Right atrium auricular region (tissue), 2 donors: ENCODE measurements around the gene NFYA. TPM values are rescaled to one million over a fixed set of nuclear protein-coding genes. Genes with fewer than 3 reads are reported as not detected.

Experiments used
- DNase-seq: peaks from one replicate; pipeline ENCODE4 v3.0.0-alpha.2; 2019; ENCODE audit warnings: low spot score
- H3K27ac ChIP-seq, 2 donors: fragments of 200-600 bp; sonication (generic); 1 replicate in 1 of 2; 2 replicates in 1 of 2; pipeline ENCODE4 v1.5.1; 2016 to 2019
- H3K27me3 ChIP-seq, 2 donors: fragments of 200-600 bp; sonication (generic); one replicate each; pipeline versions ENCODE4 v1.5.1 to v1.6.0; 2017 to 2019
- H3K36me3 ChIP-seq: fragments of 200-600 bp; sonication (generic); one replicate; pipeline ENCODE4 v1.5.1; 2016
- H3K4me1 ChIP-seq, 2 donors: fragments of 200-600 bp; sonication (generic); one replicate each; pipeline versions ENCODE4 v1.5.1 to v1.6.0; 2017 to 2019
- H3K4me3 ChIP-seq, 2 donors: fragments of 200-600 bp; sonication (generic); 1 replicate in 1 of 2; 2 replicates in 1 of 2; pipeline ENCODE4 v1.5.1; 2017 to 2019; ENCODE audit warnings: mild to moderate bottlenecking in 1 of 2, moderate library complexity in 1 of 2
- H3K9me3 ChIP-seq, 2 donors: fragments of 200-600 bp; sonication (generic); one replicate each; pipeline ENCODE4 v1.5.1; 2019
- total RNA-seq, 2 donors: library from RNA; depleted of rRNA; stranded (reverse); fragments of >200 nt; gene quantifications; one replicate each; pipeline ENCODE4 v1.1.0, GENCODE V29; 2016
- TF ChIP-seq, protein P1 (sequence below), 2 donors: fragments of 200-600 bp; sonication (generic); IDR thresholded peaks; one replicate each; pipeline ENCODE4 v1.5.1; 2019; ENCODE audit warnings: antibody characterized with exemption in 2 of 2

NFYA gene
- total RNA-seq, 2 donors from 2014 or later: 8.2 to 9.9 TPM

DNA sequence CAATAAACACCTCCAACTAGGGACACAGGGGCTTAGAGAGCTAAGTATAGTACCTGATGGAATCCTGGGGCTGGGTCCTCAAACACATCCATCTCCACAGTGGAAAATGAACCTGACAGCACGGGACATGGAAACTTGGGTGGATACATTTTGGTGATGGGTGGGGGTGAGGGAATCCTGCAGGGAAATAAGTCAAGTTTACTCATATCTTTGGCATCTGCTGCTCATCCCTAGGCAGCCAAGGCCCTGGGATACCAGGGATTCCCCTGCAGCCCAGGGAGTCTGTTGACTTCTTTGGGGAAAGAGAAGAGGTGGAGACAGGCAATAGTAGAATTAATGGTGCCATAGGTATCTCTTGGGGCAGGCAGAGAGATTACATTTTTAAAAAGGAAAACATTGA is 13.2 kb upstream of the NFYA start:
- Histone ChIP-seq H3K27ac (peak overlapping the region; percentile 84 to 94), H3K4me1 (peaks cover 0 to 51% of the 10 kb centered on the region in 2 donors), H3K4me3 (no peak overlapping the region), H3K9me3 (no peaks in the 10 kb centered on the region), H3K27me3 (no peaks in the 10 kb centered on the region), H3K36me3 (peaks cover 19% of the 10 kb centered on the region)
- TF ChIP-seq, protein P1, sequence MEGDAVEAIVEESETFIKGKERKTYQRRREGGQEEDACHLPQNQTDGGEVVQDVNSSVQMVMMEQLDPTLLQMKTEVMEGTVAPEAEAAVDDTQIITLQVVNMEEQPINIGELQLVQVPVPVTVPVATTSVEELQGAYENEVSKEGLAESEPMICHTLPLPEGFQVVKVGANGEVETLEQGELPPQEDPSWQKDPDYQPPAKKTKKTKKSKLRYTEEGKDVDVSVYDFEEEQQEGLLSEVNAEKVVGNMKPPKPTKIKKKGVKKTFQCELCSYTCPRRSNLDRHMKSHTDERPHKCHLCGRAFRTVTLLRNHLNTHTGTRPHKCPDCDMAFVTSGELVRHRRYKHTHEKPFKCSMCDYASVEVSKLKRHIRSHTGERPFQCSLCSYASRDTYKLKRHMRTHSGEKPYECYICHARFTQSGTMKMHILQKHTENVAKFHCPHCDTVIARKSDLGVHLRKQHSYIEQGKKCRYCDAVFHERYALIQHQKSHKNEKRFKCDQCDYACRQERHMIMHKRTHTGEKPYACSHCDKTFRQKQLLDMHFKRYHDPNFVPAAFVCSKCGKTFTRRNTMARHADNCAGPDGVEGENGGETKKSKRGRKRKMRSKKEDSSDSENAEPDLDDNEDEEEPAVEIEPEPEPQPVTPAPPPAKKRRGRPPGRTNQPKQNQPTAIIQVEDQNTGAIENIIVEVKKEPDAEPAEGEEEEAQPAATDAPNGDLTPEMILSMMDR (IDR thresholded peaks at IDR 0.05): no peak
- no peak for DNase-seq

DNA sequence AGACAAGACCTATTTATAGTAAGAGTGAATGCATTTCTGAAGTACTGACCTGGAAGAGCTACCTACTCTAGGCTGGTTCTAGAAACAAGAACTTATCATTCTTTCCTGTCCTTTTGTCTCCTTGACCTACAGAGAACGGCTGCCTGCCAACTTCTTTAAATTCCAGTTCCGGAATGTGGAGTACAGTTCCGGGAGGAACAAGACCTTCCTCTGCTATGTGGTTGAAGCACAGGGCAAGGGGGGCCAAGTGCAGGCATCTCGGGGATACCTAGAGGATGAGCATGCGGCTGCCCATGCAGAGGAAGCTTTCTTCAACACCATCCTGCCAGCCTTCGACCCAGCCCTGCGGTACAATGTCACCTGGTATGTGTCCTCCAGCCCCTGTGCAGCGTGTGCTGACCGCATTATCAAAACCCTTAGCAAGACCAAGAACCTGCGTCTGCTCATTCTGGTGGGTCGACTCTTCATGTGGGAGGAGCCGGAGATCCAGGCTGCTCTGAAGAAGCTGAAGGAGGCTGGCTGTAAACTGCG is 11.5 kb upstream of the NFYA start:
- no peak for DNase-seq

DNA sequence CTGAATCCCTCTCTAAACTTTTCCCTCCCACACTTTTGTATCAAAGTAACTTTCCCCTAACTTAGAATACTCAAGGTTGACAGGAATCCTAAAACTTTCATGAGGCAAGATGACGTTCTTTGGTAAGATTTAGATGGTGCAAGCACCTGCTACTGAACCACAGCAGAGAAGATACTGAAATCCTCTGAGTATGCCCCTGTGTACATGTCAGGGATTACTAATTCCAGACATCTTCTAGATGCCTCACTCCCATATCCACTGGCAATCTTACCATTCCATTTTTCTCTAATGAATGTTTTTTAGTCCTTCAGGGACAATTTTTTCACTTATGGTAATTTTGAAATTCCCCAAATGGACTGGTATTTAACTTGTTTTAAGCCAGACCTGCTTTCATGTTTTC is 10.7 kb upstream of the NFYA start:
- Histone ChIP-seq H3K36me3 (peaks cover 38% of the 10 kb centered on the region), H3K27me3 (no peaks in the 10 kb centered on the region), H3K4me3 (peak overlapping the region; percentile 3 to 8), H3K27ac (peak overlapping the region; percentile 40 to 94), H3K4me1 (peaks cover 0 to 49% of the 10 kb centered on the region in 2 donors), H3K9me3 (no peaks in the 10 kb centered on the region)
- TF ChIP-seq, protein P1 (IDR thresholded peaks at IDR 0.05): no peak
- DNase-seq: no peak

More for the DNA sequence above, 11.5 kb upstream of the NFYA start:
- H3K9me3 ChIP-seq: no peaks in the 10 kb centered on the region
- H3K4me1 ChIP-seq: peaks cover 0 to 49% of the 10 kb centered on the region in 2 donors
- peak overlapping the region; percentile 40 to 94 for H3K27ac ChIP-seq
- TF ChIP-seq, protein P1 (IDR thresholded peaks at IDR 0.05): no peak
- H3K36me3 ChIP-seq: peaks cover 36% of the 10 kb centered on the region
- H3K4me3 ChIP-seq: peak overlapping the region in 1 of 2 donors; percentile 1
- no peaks in the 10 kb centered on the region for H3K27me3 ChIP-seq

DNA sequence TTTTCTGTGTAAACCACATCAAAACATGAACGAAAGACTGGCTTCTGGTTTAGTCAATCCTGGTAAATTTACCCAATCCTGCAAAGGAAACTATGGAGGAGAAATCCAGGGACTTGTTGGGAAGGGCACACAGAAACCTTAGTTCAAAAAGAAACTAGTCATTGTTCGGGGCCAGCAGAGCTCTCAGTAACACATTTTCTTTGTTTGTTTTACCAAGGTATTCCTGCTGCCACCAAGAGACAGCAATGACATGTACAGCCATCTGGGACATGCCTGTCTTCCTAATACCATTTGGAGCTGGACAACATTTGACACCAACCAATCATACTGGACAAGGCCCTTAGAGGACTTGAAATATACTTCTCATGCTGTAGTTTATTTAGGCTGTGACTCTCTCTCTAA is 8.9 kb upstream of the NFYA start:
- no peak for DNase-seq
- Histone ChIP-seq H3K27me3 (no peaks in the 10 kb centered on the region), H3K36me3 (peaks cover 54% of the 10 kb centered on the region), H3K4me3 (no peak overlapping the region), H3K4me1 (peaks cover 0 to 37% of the 10 kb centered on the region in 2 donors), H3K9me3 (no peaks in the 10 kb centered on the region), H3K27ac (peak overlapping the region; percentile 40 to 94)
- TF ChIP-seq, protein P1 (IDR thresholded peaks at IDR 0.05): no peak

DNA sequence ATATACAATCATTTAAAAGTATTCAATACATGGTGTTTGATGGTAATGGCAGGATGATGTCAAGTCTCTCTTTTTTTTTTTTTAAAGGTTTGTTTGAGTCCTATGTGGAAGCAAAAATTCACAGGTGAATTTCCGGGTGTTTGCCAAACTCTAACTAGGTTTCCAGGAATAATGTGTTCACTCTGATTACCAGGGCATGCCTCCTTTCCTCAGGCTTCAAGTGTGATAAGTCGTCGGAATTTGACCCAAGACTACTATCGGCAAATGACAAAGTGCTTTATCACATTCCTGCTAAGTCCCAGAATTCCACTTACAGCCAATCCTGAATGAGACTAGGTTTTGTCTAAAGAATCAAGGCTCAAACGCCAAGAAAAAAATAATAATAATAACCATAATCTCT is 7.9 kb upstream of the NFYA start:
- Histone ChIP-seq H3K27ac (peak overlapping the region; percentile 3 to 94), H3K27me3 (no peaks in the 10 kb centered on the region), H3K4me1 (peaks cover 0 to 28% of the 10 kb centered on the region in 2 donors), H3K4me3 (no peak overlapping the region), H3K36me3 (peaks cover 56% of the 10 kb centered on the region), H3K9me3 (no peaks in the 10 kb centered on the region)
- TF ChIP-seq, protein P1 (IDR thresholded peaks at IDR 0.05): no peak
- DNase-seq: no peak

DNA sequence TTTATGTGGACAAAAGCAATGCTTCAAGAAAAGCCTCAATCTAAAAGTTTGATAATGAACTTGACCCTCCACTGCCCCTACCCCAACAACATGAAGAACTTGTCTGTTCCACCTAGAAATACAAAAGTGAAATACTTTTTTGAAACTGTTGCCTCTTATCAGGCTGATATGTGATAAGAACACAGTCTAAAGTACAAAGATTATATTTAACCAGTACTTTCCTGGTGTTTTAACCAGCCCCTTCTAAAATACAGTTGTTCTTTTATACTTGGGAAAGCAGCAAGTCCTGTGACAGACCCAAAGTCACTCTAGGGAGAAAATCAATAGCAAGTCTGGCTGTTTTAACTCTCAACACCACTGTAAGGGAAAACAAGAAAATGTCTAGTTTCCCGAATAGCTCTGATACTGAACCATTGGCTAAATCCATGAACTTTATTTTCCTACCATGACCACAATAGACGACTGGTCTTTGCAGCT is 7.2 kb upstream of the NFYA start:
- TF ChIP-seq, protein P1 (IDR thresholded peaks at IDR 0.05): no peak
- H3K36me3 ChIP-seq: peaks cover 56% of the 10 kb centered on the region
- no peaks in the 10 kb centered on the region for H3K27me3 ChIP-seq
- no peaks in the 10 kb centered on the region for H3K9me3 ChIP-seq
- no peak overlapping the region for H3K4me3 ChIP-seq
- H3K27ac ChIP-seq: peak overlapping the region; percentile 3 to 94
- H3K4me1 ChIP-seq: peaks cover 0 to 27% of the 10 kb centered on the region in 2 donors
- no peak for DNase-seq
